Stimulated activated CD4-positive, alpha-beta T cell treated with anti-CD3 and anti-CD28 coated beads, TNF-alpha, amount 100 ng/mL, for 4 hours (primary cell): ENCODE data around the gene ETF1.

Experiments
- DNase-seq, 3 experiments: peaks; one replicate each; pipeline ENCODE4 v3.0.0-alpha.2; 2020; ENCODE audit warnings: low read depth in 3 of 3

ETF1 gene

GRCh38 chr5:138464008-138464387 is 79.0 kb downstream of the ETF1 start:
- DNase-seq, result peak; percentile 83 to 90 (median 85)

GRCh38 chr5:138463419-138464007 is 79.5 kb downstream of the ETF1 start:
- no peak for DNase-seq

- DNase-seq, result no peak
Observed at GRCh38 chr5:138461343-138462125, 81.5 kb downstream of the ETF1 start.

- DNase-seq, result no peak
Observed at GRCh38 chr5:138460032-138460693, 82.9 kb downstream of the ETF1 start.

GRCh38 chr5:138459311-138459933 is 83.6 kb downstream of the ETF1 start:
- DNase-seq, result peak; percentile 66 to 84 (median 82)

- no peak for DNase-seq
Observed at GRCh38 chr5:138458856-138459255, 84.2 kb downstream of the ETF1 start.

GRCh38 chr5:138458384-138458783 is 84.7 kb downstream of the ETF1 start:
- DNase-seq, result no peak

- DNase-seq, result no peak
Observed at GRCh38 chr5:138457531-138458275, 85.3 kb downstream of the ETF1 start.
